Pulmonary artery endothelial cell (primary cell): Measurements from ENCODE around the gene FAM219A. TPM values are rescaled to one million over a fixed set of nuclear protein-coding genes. Genes with fewer than 3 reads are reported as not detected.

Experiments
- DNase-seq: peaks from one replicate; pipeline ENCODE4 v3.0.0-alpha.2; 2011; ENCODE audit warnings: low read depth, low spot score
- total RNA-seq: library from RNA; depleted of rRNA; stranded (reverse); fragments of >200 nt; gene quantifications from 2 replicates; pipeline ENCODE4 v1.2.3, GENCODE V29; 2014

FAM219A gene
- total RNA-seq, 1 donor from 2014 or later: 11.1 TPM

GRCh38 chr9:34349324-34349723 lies 109.0 kb downstream of the FAM219A start:
- no peak for DNase-seq

Other genes starting within 250 kb of the FAM219A start
- 2.5 and 4.4 TPM in 2 replicates for gene KIF24, start 129.3 kb downstream of the FAM219A start, total RNA-seq
- 27.0 and 36.1 TPM in 2 replicates for gene NUDT2, start 129.0 kb downstream of the FAM219A start, total RNA-seq
- 3.5 and 5.7 TPM in 2 replicates for gene MYORG, start 81.7 kb downstream of the FAM219A start, total RNA-seq
- not detected in 2 replicates for gene DNAI1, start 235 bp upstream of the FAM219A start, total RNA-seq
- 0.07 TPM in 1 of 2 replicates, not detected in the other for gene ENHO, start 64.4 kb upstream of the FAM219A start, total RNA-seq
- gene CNTFR, start 131.2 kb upstream of the FAM219A start, total RNA-seq: not detected in 2 replicates
- 20.1 and 22.4 TPM in 2 replicates for gene RPP25L, start 153.5 kb upstream of the FAM219A start, total RNA-seq
- gene DCTN3, start 161.9 kb upstream of the FAM219A start, total RNA-seq: 101 and 107 TPM in 2 replicates
- gene ARID3C, start 170.5 kb upstream of the FAM219A start, total RNA-seq: 0.07 and 0.13 TPM in 2 replicates
- gene SIGMAR1, start 179.2 kb upstream of the FAM219A start, total RNA-seq: 59.9 and 66.2 TPM in 2 replicates
- 26.7 and 29.1 TPM in 2 replicates for gene GALT, start 188.1 kb upstream of the FAM219A start, total RNA-seq
- 6.3 and 6.5 TPM in 2 replicates for gene IL11RA, start 193.6 kb upstream of the FAM219A start, total RNA-seq
- gene CCL27, start 204.1 kb upstream of the FAM219A start, total RNA-seq: 0.14 TPM in 1 of 2 replicates, not detected in the other
- gene CCL19, start 232.7 kb upstream of the FAM219A start, total RNA-seq: not detected in 2 replicates